ENCODE data around the gene RFC3.

RFC3 gene

GRCh38 chr13:33862016-33862415 lies 44.1 kb downstream of the RFC3 start:
- in situ Hi-C loops (cut with MboI; ENCODE audit: low sequenced_read_pairs, unreplicated experiment), result no loop called here
- DNase-seq (ENCODE audit: low spot score), result no peak

GRCh38 chr13:33863188-33863789 lies 45.3 kb downstream of the RFC3 start:
- TF ChIP-seq CTCF (IDR thresholded peaks at IDR 0.05; ENCODE audit: borderline replicate concordance, control extremely low read depth, extremely low read depth, insufficient read depth, missing control alignments), result no peak
- DNase-seq (ENCODE audit: low spot score), result no peak
- in situ Hi-C loops (cut with MboI; ENCODE audit: low sequenced_read_pairs, unreplicated experiment), result no loop called here

More at GRCh38 chr13:33862016-33862415, 44.1 kb downstream of the RFC3 start:
- no peak for TF ChIP-seq CTCF (IDR thresholded peaks at IDR 0.05; ENCODE audit: borderline replicate concordance, control extremely low read depth, extremely low read depth, insufficient read depth, missing control alignments)

- no peak for TF ChIP-seq CTCF (IDR thresholded peaks at IDR 0.05; ENCODE audit: borderline replicate concordance, control extremely low read depth, extremely low read depth, insufficient read depth, missing control alignments)
- DNase-seq (ENCODE audit: low spot score), result peak; percentile 17
- in situ Hi-C loops (cut with MboI; ENCODE audit: low sequenced_read_pairs, unreplicated experiment), result no loop called here
Observed at GRCh38 chr13:33865945-33866344, 48.0 kb downstream of the RFC3 start.

GRCh38 chr13:33867472-33867871 lies 49.5 kb downstream of the RFC3 start:
- TF ChIP-seq CTCF (IDR thresholded peaks at IDR 0.05; ENCODE audit: borderline replicate concordance, control extremely low read depth, extremely low read depth, insufficient read depth, missing control alignments), result no peak
- no peak for DNase-seq (ENCODE audit: low spot score)
- in situ Hi-C loops (cut with MboI; ENCODE audit: low sequenced_read_pairs, unreplicated experiment), result no loop called here

GRCh38 chr13:33868343-33868994 lies 50.5 kb downstream of the RFC3 start:
- in situ Hi-C loops (cut with MboI; ENCODE audit: low sequenced_read_pairs, unreplicated experiment), result no loop called here
- DNase-seq (ENCODE audit: low spot score), result no peak
- TF ChIP-seq CTCF (IDR thresholded peaks at IDR 0.05; ENCODE audit: borderline replicate concordance, control extremely low read depth, extremely low read depth, insufficient read depth, missing control alignments), result no peak

GRCh38 chr13:33869005-33869404 lies 51.1 kb downstream of the RFC3 start:
- TF ChIP-seq CTCF (IDR thresholded peaks at IDR 0.05; ENCODE audit: borderline replicate concordance, control extremely low read depth, extremely low read depth, insufficient read depth, missing control alignments), result no peak
- DNase-seq (ENCODE audit: low spot score), result no peak
- in situ Hi-C loops (cut with MboI; ENCODE audit: low sequenced_read_pairs, unreplicated experiment), result no loop called here
